ENCODE results near the gene TANGO6.
"Not testable (repeated sequence)": the region's sequence is repeated elsewhere in the genome, so short reads cannot be mapped to it uniquely, and the experiment has no call there.

DNA sequence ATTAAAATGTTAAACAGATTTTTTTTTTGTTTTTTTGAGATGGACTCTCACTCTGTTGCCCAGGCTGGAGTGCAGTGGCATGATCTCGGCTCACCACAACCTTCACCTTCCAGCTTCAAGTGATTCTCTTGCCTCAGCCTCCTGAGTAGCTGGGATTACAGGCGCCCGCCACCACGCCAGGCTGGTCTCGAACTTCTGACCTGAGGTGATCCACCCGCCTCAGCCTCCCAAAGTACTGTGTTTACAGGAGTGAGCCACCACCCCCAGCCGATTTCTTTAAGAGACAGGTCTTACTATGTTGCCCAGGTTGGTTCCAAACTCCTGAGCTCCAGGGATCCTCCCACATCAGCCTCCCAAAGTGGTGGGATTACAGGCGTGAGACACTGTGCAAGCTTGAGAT lies 281.1 kb downstream of the TANGO6 start:
- TF ChIP-seq, protein P1, sequence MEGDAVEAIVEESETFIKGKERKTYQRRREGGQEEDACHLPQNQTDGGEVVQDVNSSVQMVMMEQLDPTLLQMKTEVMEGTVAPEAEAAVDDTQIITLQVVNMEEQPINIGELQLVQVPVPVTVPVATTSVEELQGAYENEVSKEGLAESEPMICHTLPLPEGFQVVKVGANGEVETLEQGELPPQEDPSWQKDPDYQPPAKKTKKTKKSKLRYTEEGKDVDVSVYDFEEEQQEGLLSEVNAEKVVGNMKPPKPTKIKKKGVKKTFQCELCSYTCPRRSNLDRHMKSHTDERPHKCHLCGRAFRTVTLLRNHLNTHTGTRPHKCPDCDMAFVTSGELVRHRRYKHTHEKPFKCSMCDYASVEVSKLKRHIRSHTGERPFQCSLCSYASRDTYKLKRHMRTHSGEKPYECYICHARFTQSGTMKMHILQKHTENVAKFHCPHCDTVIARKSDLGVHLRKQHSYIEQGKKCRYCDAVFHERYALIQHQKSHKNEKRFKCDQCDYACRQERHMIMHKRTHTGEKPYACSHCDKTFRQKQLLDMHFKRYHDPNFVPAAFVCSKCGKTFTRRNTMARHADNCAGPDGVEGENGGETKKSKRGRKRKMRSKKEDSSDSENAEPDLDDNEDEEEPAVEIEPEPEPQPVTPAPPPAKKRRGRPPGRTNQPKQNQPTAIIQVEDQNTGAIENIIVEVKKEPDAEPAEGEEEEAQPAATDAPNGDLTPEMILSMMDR (IDR thresholded peaks at IDR 0.05; ENCODE audit: low read length): not testable (repeated sequence)
- TF ChIP-seq EZH2phosphoT487 (IDR thresholded peaks at IDR 0.05; ENCODE audit: low read length): not testable (repeated sequence)

All from MM.1S (cell line).